GM19372 (cell line): ENCODE data around the gene CDKAL1.

Experiments used
- ATAC-seq: cut with Tn5 transposase; IDR thresholded peaks from one replicate; pipeline ENCODE4 v1.9.1; 2021; ENCODE audit warnings: mild to moderate bottlenecking, low read depth, moderate library complexity; ENCODE audit not compliant: unreplicated experiment

Gene CDKAL1

DNA sequence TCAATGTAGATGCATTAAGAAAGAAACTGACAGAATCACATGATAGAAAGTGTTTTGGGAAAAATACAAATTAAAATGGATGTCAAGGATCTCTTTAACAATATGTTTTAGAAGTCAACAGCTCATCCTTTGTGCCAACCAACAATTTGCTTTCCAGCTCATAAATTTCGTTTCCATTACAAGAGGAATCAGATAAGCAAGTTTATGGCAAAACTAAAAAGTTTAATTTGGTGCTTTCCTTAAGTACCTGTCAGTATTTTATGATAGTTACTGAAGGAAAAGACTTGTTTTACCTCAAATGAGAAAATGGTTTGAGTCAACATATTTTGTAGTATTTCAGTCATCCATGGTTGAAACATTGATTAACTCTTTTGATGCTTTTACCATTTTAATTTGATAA lies 130.0 kb downstream of the CDKAL1 start:
- no peak for ATAC-seq

DNA sequence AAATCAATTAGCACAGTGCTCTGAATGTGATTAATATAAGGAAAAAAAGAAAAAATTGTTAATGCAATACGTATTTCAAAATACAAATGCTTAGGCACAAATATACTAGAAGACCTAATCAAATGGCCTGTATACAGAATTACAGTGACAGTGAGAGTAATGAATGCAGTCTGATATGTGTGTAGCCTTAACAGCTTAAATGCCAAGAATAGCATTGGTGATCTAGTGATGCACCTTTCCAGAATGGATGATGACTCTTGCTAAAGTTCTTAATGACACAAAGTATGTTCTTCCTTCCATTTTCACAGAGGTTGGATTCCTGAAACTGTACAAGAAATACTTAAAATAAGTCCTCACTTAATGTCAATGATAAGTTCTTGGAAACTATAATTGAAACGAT lies 131.0 kb downstream of the CDKAL1 start:
- ATAC-seq = no peak

DNA sequence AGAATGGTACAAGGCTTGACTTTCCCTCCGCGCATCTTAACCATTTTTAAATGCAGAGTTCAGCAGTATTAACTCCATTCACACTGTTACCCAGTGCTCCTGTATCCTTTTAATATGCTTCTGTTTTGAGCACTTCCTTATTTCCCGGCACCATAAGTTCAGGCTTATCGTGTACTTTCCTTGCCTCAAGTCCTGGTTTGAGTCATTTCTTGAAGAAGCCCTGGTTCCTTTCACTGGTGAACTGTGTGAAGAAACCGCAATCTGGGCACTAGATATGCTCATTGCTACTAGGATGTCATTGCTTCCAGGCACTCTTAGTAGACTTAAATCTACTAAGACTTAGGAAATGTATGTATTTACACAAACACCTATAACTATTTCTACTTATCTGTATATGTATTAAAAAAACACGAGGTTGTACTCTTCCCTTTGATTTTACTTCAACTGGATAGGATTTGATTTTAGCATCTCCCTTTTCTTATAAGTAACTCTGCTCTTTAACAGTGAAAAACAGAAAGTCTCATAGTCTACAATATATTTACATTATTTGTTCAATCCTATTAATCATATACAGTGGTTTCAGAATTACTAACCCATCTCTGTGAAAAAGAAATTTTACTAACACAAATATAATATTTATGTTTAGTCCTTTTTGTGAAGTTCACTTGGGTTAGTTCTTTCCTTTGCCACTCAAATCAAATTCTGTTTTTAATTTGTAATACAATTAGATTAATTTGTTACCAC lies 135.5 kb downstream of the CDKAL1 start:
- ATAC-seq = peak; percentile 65

DNA sequence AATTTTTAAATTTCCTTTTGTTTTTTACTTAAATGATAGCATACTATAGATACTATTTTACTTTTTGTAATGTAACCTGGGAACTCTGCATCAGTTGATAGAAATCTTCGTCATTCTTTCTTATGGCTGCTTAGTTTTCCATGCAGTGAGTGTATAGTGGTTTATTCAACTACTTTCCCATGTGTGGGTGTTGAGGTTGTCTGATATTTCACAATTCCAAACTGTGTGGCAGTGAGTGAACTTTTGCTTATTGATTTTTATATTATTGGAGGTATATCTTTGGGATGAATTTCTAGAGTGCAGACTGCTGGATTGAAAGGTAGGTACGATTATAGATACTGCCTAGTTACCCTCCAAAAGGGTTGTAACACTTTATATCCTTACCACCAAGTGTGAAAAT lies 136.5 kb downstream of the CDKAL1 start:
- ATAC-seq = no peak

DNA sequence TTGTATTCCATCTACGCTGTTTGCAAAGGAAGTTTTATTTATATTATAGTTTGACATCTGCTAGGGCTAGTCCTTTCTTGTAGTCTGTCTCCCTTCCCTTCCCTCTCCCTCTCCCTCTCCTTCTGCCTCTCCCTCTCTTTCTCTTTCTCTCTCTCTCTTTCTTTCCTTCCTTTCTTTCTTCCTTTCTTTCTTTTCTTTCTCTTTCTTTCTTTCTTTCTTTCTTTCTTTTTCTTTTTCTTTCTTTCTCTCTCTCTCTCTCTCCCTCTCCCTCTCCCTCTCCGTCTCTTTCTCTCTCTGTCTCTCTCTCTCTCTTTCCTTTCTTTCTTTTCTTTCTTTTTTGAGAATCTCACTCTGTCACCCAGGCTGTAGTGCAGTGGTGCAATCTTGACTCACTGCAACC lies 137.8 kb downstream of the CDKAL1 start:
- ATAC-seq = no peak

DNA sequence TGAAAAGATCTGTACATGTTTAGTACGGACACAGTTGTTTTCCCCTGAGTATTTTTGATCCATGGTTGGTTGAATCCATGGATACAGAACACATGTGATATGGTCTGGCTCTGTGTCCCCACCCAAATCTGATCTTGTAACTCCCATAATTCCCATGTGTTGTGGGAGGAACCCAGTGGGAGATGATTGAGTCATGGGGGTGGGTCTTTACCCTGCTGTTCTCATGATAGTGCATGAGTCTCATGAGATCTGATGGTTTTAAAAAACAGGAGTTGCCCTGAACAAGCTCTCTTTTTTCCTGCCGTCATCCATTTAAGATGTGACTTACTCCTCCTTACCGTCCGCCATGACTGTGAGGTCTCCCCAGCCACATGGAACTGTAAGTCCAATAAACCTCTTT lies 139.2 kb downstream of the CDKAL1 start:
- no peak for ATAC-seq

DNA sequence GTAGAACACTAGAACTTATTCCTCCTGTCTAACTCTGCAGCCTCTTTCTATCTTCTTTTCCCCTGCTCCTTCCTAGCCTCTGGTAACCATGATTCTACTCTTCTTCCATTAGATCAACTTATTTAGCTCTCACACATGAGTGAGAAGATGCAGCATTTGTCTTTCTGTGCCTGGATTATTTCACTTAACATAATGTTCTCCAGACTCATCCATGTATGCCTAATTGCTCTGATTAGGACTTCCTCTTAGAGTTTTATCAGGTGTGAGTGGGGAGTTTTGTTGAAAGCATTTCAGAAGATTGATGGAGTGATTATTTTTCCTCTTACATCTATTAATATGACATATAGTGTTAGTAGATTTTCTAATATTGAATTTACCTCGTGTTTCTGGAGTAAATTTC lies 140.4 kb downstream of the CDKAL1 start:
- no peak for ATAC-seq

DNA sequence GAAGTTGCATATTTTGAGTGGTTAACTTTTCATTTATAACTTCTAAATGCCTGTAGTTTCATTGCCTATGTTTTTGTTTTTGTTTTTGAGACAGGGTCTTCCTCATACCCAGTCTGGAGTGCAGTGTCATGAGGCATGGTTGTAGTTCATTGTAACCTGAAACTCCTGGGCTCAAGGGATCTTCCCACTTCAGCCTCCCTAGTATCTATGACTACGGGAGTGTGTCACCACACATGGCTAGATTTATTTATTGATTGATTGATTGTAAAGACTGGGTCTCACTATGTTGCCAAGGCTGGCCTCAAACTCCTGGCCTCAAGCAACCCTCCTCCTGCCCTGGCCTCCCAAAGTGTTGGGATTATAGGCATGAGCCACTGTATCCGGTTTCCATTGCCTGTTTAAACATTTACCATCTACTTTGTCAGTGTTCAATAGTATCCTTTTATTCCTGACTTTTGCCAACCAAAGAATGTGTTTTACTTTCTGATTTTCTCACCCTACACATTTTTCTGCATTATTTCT lies 144.6 kb downstream of the CDKAL1 start:
- no peak for ATAC-seq

DNA sequence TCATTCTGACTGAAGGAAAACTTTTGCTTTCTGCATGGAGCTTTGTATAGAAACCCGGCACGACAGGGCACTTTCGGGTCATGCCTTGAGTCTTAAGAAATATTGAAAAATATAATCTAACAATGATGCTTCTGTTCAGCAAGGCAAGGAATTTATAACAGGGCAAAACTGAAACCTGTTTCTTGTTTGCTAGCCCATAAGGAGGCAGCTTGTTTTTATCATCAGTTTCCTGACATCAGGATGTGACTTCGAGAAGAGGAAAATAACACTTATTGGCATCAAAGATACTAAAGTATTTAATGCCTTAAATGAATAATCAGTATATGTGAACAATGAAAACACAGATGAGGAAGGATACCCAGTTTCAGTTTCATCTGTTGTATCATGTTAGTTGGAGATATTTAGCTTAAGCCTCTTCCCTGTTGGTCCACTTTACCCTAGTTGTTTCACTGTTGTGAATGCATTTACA lies 146.5 kb downstream of the CDKAL1 start:
- peak; percentile 67 for ATAC-seq

DNA sequence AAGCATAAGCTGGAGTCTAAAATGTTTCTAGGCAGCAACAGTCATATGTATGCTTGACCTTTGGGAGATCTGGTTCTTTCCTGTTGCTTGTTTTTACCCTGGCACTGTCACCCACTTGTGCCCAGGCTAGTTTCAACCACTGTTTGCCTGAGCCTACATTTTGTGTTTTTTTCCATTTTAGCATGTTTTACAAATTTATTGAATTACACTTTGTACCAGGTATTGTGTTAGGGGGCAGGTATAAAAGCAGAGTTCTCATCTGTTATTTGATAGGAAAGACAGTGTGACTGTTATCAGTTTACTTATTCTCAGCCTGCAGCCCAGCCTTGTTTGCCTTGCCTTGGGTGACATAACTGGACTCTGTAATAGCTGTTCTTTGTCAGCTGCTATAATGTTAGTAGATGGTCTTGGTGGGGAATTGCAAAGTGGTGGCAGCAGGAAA lies 147.0 kb downstream of the CDKAL1 start:
- ATAC-seq = peak; percentile 43

DNA sequence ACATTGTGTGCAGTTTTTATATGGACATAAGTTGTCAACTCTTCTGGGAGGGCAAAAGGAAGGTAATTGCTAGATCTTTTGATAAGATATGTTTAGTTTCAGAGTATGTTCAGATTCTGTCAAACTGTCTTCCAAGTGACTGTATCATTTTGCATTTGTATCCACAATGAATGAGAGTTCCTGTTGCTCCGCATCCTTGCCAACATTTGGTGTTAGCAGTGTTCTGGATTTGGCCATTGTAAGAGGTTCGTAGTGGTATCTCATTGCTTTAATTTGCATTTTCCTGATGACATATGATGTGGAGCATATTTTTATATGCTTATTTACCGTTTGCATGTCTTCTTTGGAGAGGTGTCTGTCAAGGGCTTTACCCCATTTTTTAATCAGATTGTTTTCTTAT lies 150.2 kb downstream of the CDKAL1 start:
- ATAC-seq = no peak

DNA sequence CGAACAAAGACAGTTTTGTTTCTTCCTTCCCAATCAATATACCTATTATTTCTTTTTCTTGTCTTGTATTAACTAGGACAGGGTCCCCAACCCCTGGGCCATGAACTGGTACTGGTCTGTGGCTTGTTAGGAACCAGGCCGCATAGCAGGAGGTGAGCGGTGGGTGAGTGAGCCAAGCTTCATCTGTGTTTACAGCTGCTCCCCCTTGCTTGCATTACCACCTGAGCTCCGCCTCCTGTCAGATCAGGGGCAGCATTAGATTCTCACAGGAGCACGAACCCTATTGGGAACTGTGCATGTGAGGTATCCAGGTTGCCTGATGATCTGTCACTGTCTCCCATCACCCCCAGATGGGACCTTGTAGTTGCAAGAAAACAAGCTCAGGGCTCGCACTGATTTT lies 151.9 kb downstream of the CDKAL1 start:
- ATAC-seq = no peak

DNA sequence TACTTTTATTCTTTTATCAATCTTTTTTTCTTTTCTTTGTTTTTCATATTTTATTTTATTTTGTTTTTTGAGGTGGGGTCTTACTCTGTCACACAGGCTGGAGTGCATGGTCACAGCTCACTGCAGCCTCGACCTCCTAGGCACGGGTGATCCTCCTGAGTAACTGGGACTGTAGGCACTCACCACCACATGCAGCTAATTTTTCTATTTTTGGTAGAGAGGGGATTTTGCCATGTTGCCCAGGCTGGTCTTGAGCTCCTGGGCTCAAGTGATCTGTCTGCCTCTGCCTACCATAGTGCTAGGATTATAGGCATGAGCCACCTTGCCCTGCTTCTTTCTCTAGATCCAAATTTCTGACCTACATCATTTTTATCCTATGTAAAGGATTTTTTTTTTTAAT lies 153.2 kb downstream of the CDKAL1 start:
- no peak for ATAC-seq

DNA sequence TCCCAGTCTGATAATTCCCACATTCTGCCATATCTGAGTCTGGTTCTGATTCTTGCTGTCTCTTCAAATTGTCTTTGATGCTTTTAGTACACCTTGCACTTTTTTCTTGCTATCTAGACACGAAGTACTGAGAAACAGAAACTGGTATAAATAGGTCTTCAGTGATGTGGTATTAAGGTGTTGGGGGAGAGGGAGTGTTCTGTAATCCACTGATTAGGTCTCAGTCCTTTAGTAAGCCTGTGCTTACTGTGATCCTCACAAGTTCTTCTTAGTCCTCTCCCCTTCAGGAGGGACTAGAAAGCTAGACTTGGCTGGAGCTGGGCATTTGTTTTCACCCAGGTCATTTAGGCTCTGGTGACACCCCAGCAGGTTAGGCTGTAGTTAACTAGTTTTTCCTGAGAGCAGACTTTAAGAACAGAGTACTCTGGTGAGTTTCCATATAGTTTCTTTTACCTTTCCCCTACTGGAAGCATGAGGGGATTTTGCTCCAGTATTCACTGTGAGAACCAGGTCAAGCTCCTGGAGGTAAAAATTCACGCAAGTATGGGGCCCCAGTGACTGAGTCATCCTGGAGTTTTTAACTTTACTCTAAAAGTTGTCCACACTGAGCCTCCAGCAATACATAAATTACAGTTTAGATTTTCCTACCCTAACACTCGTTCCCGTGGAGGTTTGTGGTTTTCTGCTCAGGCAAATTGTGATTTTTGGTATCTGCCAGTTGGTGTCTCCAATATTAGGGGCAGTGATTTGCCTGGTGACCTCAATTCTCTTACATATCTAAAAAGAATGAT lies 154.6 kb downstream of the CDKAL1 start:
- ATAC-seq = peak; percentile 93

DNA sequence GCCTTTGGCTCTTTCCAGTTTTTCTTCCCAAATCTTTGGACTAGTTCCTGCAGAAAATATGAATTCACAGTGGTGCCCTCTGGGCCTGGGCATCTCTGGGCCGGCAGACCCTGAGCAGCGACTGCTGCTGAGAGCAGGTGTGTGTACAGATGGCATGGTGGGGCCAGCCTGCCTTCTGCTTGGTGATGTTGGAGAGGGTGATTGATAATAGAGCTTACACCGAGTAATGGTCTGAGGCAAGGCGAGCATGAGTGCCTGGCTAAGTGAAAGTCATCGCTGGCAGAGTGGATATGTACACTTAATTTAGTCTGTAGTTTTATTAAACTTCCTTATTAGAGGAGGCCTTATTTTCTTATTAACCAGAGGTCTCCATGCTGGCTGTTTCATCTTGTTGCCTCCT lies 156.9 kb downstream of the CDKAL1 start:
- no peak for ATAC-seq

DNA sequence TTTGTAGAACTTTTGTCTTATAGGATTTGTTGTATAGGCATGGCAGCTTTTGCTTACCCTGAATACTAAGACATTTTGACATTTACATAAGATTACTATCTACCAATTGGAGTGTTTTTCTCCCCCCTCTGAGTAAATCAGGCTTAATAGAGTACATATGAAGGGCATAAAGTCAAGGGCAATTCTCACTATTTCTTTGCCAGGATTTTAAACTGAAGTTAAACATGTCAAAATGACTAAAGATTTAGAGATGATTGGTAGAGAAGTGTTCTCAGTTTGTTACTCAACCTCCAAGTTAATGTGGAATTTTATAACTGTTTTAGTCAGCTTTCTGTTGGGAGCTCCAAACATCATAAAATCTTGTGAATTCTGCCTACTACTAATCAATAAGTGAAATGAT lies 157.8 kb downstream of the CDKAL1 start:
- ATAC-seq = no peak

DNA sequence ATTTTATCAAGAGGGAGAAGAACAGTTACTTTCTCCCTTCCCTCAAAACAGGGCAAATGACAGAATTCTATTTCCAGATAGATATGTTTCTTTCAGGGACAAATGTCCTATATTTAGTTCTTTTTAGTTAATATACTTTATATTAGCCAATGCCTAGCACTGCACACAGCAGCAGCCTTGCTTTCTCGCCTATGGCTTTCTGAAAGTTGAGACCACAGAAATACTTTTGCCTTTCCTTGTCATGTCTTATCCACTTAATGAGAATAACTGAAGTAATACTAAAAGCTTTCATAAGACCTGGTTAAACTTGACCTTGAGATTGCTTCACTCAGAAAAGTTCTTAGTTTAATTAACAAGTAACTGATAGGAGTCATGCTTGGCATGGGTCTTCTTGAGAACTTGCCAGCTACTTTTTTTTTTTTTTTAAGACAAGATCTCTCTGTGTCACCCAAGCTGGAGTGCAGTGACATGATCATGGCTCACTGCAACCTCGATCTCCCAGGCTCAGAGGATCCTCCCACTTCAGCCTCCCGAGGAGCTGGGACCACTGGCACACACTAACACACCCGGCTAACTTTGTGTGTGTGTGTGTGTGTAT lies 159.3 kb downstream of the CDKAL1 start:
- ATAC-seq = no peak

DNA sequence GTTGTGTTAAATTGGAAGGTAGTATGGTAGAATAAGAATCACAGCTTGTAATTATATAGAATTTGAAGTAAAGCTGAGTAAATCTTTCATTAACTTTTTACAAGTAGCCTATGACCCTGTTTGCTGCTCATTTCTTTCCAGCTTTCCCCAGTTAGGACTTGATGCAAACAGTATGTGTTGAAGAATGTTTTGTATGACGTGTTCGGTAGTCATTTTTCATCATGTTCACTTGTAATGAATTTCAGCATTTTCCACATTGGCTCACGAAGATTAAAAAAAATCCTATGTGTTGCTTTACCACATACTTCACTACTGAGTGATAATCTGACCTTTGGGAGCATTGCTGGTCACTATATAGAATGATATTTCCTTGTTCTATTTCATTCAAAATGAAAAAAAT lies 162.4 kb downstream of the CDKAL1 start:
- no peak for ATAC-seq

DNA sequence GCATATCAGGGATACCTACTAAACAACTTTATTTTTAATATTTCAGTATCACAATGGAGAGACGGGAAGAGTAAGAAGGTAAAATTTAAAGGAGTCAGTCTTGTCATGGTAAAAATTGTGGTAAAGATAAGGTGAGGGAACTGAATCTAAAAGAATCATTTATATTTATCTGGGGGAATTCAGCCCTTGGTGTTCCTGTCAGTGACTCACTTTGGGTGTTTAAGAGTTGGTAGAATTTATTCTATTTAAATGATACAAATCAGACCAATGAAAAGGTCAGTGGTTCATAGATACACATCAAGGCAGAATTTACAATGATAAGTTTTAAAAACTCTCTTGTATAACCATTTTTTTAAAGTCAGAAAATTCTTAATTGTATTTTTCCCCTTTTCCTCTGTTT lies 164.4 kb downstream of the CDKAL1 start:
- no peak for ATAC-seq

DNA sequence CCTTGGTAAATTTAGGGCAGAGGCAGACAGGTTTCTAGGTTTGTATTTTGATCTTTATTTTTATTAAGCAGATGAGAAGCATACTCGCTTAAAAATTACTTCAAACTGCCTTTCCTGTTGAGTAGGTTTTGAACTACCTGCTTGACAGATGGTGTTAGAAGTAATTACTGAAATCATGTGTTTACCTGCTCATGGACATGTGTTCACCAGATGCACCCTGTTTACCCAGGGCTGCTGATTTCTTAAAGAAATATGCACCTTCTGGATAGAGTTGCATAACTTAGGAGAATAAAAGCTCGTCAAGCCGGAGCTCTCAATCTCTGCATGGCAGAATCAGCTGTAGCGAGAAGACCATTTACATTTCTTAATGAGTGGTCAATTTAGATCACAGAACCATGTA lies 165.1 kb downstream of the CDKAL1 start:
- no peak for ATAC-seq

DNA sequence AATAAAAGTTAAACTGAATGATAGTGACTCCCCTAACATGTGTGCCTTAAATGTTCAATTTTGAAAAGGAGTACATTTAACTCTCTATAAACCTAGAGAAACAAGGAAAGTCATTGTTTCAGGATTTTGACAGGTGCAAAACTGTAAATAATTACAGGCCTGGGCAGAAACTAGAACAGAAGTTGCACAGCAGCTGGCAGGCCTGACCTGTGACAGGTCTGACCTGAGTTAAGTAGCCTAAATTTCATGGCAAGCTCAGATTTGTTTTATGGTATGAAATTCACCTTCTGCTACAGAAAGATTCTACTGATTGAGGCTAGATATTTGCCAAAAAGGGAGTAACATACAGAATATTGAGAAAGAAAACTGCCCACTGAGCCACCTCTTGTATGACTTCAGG lies 166.1 kb downstream of the CDKAL1 start:
- no peak for ATAC-seq
